ENCODE measurements around the gene FKBP1C.

- no peak for TF ChIP-seq RFX5 (IDR thresholded peaks at IDR 0.05; ENCODE audit: borderline replicate concordance, low read depth, low read length)
- TF ChIP-seq BRCA1 (IDR thresholded peaks at IDR 0.05; ENCODE audit: low read depth, low read length), result no peak
- TF ChIP-seq CTCF (IDR thresholded peaks at IDR 0.05; ENCODE audit: control extremely low read depth in 1 of 3, insufficient read depth in 1 of 3, low read depth in 1 of 3, low read length in 3 of 3), result no peak
- TF ChIP-seq NRF1 (IDR thresholded peaks at IDR 0.05; ENCODE audit: low read depth, low read length), result no peak
- TF ChIP-seq EGR1 (IDR thresholded peaks at IDR 0.05; ENCODE audit: borderline replicate concordance, low read depth, low read length), result no peak
- TF ChIP-seq EZH2 (IDR thresholded peaks at IDR 0.05; ENCODE audit: low read depth, low read length, severe bottlenecking), result no peak
- no peak for TF ChIP-seq POLR2AphosphoS5 (IDR thresholded peaks at IDR 0.05; ENCODE audit: low read depth, low read length)
- TF ChIP-seq ATF2 (IDR thresholded peaks at IDR 0.05; ENCODE audit: low read length), result no peak
- no peak for TF ChIP-seq E2F6 (IDR thresholded peaks at IDR 0.05)
Measured at GRCh38 chr6:63246581-63246980, 35.3 kb downstream of the FKBP1C start.

Measured in H1 (cell line).